ENCODE measurements around the gene ZNF573.

DNA sequence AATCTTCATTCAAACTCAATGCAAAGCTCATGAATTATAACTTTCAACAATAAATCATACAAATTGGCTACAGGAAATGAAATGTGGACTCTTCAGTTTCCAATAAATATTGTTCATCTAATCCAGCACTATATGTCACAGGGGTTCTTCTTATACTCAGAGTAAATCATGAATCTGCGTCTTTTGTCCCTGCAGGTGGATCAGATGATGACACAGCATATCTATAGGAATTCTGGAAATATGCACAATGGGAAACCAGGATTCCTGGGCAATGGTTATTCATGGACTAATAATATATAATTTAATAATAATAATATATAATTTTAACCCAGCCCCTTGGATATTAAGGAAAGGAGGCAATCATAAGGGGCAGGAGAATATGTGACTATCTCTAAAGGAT lies 8.4 kb downstream of the ZNF573 start:
- TF ChIP-seq EZH2 (IDR thresholded peaks at IDR 0.05; ENCODE audit: insufficient read depth, poor library complexity, severe bottlenecking) (no peak), EZH2phosphoT487 (IDR thresholded peaks at IDR 0.05; ENCODE audit: insufficient read depth, low read depth) (no peak)

All from GM23248 (cell line).